ENCODE data around the gene CIROP. TPM values are rescaled to one million over a fixed set of nuclear protein-coding genes. Genes with fewer than 3 reads are reported as not detected.

The CIROP gene
- total and polyA plus RNA-seq, 2 donors from 2014 or later: not detected

DNA sequence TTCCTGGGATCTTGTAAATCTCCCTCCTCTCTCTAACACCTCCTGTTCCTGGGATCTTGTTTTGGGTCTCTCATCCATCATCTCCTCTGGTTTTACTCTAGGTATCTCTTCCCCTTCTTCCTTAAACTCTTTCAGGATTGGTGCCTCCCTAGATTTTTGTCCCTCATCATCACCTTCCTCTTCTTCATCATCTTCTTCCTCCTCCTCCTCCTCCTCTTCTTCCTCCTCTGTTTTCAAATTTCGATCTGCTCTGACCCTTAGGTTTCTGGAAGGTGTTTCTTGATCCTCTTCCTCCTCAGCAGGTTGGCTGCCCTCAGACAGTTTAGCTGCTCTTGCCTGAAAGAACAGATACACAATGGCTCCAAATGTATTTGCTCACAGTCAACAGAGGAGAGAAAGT lies 24.3 kb downstream of the CIROP start:
- FAIRE-seq (no peak), DNase-seq (no peak)
- H3K9me3 ChIP-seq (ENCODE audit: control insufficient read depth in 2 of 3, insufficient read depth in 1 of 3, low read length in 3 of 3): no peaks in the 10 kb centered on the region
- H3K27ac ChIP-seq (ENCODE audit: low read depth in 2 of 2, low read length in 2 of 2): no peak overlapping the region
- peaks cover 0 to 3% (median 0%) of the 10 kb centered on the region in 3 donors for H3K4me1 ChIP-seq (ENCODE audit: control insufficient read depth in 2 of 3, insufficient read depth in 2 of 3, low read depth in 1 of 3, low read length in 3 of 3)
- intact Hi-C loops (cut with DNase I): no loop called here
- H3K27me3 ChIP-seq (ENCODE audit: control insufficient read depth, insufficient read depth, low read length): no peaks in the 10 kb centered on the region
- no peak overlapping the region for H3K4me3 ChIP-seq (ENCODE audit: low read length in 3 of 3)
- H3K9ac ChIP-seq (ENCODE audit: low read length in 3 of 3): no peak overlapping the region
- peaks cover 23 to 75% (median 42%) of the 10 kb centered on the region in 3 donors for H3K36me3 ChIP-seq (ENCODE audit: control insufficient read depth in 2 of 3, insufficient read depth in 3 of 3, low read length in 3 of 3)
- TF ChIP-seq, protein P1, sequence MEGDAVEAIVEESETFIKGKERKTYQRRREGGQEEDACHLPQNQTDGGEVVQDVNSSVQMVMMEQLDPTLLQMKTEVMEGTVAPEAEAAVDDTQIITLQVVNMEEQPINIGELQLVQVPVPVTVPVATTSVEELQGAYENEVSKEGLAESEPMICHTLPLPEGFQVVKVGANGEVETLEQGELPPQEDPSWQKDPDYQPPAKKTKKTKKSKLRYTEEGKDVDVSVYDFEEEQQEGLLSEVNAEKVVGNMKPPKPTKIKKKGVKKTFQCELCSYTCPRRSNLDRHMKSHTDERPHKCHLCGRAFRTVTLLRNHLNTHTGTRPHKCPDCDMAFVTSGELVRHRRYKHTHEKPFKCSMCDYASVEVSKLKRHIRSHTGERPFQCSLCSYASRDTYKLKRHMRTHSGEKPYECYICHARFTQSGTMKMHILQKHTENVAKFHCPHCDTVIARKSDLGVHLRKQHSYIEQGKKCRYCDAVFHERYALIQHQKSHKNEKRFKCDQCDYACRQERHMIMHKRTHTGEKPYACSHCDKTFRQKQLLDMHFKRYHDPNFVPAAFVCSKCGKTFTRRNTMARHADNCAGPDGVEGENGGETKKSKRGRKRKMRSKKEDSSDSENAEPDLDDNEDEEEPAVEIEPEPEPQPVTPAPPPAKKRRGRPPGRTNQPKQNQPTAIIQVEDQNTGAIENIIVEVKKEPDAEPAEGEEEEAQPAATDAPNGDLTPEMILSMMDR (IDR thresholded peaks at IDR 0.05; ENCODE audit: borderline replicate concordance, extremely low read depth, insufficient read depth): no peak

DNA sequence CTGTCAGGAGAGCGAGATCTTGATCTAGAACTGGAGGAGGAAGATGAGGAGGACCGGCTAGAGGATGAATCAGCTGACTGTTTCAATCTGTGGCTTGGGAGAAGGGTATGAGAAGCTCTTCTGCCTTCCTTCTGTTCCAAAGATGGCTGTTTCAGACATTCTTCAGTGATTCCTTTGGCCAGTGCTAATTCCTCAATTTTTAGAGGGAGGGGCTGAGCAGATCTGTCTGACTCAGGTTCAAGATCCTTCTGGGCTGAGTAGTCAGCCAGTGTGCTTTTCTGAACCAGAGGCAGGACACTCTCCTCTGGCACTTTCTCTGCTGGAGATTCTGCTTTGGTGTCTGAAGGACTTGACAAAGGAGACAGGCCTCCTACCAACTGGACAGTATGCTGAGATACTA lies 25.1 kb downstream of the CIROP start:
- Histone ChIP-seq H3K36me3 (ENCODE audit: control insufficient read depth in 2 of 3, insufficient read depth in 3 of 3, low read length in 3 of 3) (peaks cover 26 to 77% (median 46%) of the 10 kb centered on the region in 3 donors), H3K4me1 (ENCODE audit: control insufficient read depth in 2 of 3, insufficient read depth in 2 of 3, low read depth in 1 of 3, low read length in 3 of 3) (peaks cover 0 to 3% (median 0%) of the 10 kb centered on the region in 3 donors), H3K27me3 (ENCODE audit: control insufficient read depth, insufficient read depth, low read length) (no peaks in the 10 kb centered on the region), H3K27ac (ENCODE audit: low read depth in 2 of 2, low read length in 2 of 2) (no peak overlapping the region), H3K4me3 (ENCODE audit: low read length in 3 of 3) (no peak overlapping the region), H3K9ac (ENCODE audit: low read length in 3 of 3) (no peak overlapping the region), H3K9me3 (ENCODE audit: control insufficient read depth in 2 of 3, insufficient read depth in 1 of 3, low read length in 3 of 3) (no peaks in the 10 kb centered on the region)
- intact Hi-C loops (cut with DNase I): no loop called here
- DNase-seq (no peak), FAIRE-seq (no peak)
- TF ChIP-seq, protein P1 (IDR thresholded peaks at IDR 0.05; ENCODE audit: borderline replicate concordance, extremely low read depth, insufficient read depth): no peak

DNA sequence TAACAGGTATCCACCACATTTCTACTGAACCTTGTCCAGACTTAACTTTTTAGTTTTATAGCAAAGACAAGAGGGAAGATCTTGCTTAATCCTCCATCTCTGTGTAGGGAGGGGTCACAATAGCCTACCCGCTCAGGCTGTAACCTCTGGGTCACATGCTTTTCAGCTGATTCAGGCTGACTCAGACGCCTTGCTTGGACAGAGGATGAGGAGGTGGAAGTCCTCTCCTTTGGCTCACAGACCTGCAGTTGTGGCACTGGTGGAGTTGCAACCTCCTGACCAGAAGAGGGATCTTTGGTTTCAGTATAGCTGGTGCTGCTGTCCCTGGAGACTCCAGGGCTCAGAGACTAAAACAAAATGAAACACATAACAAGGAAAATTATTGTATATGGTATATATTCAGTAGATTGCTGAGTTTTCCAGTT lies 26.1 kb downstream of the CIROP start:
- Histone ChIP-seq H3K9me3 (ENCODE audit: control insufficient read depth in 2 of 3, insufficient read depth in 1 of 3, low read length in 3 of 3) (no peaks in the 10 kb centered on the region), H3K36me3 (ENCODE audit: control insufficient read depth in 2 of 3, insufficient read depth in 3 of 3, low read length in 3 of 3) (peaks cover 26 to 85% (median 44%) of the 10 kb centered on the region in 3 donors), H3K9ac (ENCODE audit: low read length in 3 of 3) (no peak overlapping the region), H3K4me3 (ENCODE audit: low read length in 3 of 3) (no peak overlapping the region), H3K27me3 (ENCODE audit: control insufficient read depth, insufficient read depth, low read length) (no peaks in the 10 kb centered on the region), H3K4me1 (ENCODE audit: control insufficient read depth in 2 of 3, insufficient read depth in 2 of 3, low read depth in 1 of 3, low read length in 3 of 3) (peaks cover 0 to 3% (median 0%) of the 10 kb centered on the region in 3 donors), H3K27ac (ENCODE audit: low read depth in 2 of 2, low read length in 2 of 2) (peak overlapping the region; percentile 7 to 40)
- TF ChIP-seq, protein P1 (IDR thresholded peaks at IDR 0.05; ENCODE audit: borderline replicate concordance, extremely low read depth, insufficient read depth): no peak
- no peak for DNase-seq
- intact Hi-C loops (cut with DNase I): no loop called here
- no peak for FAIRE-seq

DNA sequence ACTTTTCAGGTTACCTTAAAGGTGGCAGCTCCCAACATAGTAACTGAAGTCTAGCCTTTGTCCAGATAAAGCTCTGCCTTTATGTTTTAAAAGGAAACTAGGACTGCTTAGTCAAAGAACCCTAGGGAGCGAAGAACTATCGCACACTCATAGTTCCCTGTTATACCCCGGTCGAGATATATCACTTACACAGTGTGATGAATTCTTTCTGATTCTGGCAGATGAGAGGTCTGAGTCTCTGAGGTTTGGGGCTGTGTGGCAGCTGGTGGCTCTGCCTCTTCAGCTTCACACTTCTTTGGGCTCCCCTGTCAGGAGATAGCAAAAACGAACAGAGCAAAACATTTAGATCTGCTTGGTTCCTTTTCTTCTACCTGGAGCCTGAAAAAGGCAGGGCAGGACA lies 26.8 kb downstream of the CIROP start:
- no peaks in the 10 kb centered on the region for H3K27me3 ChIP-seq (ENCODE audit: control insufficient read depth, insufficient read depth, low read length)
- FAIRE-seq (no peak), DNase-seq (no peak)
- H3K9me3 ChIP-seq (ENCODE audit: control insufficient read depth in 2 of 3, insufficient read depth in 1 of 3, low read length in 3 of 3): no peaks in the 10 kb centered on the region
- H3K4me1 ChIP-seq (ENCODE audit: control insufficient read depth in 2 of 3, insufficient read depth in 2 of 3, low read depth in 1 of 3, low read length in 3 of 3): peaks cover 0 to 3% (median 2%) of the 10 kb centered on the region in 3 donors
- TF ChIP-seq, protein P1 (IDR thresholded peaks at IDR 0.05; ENCODE audit: borderline replicate concordance, extremely low read depth, insufficient read depth): no peak
- no peak overlapping the region for H3K9ac ChIP-seq (ENCODE audit: low read length in 3 of 3)
- peaks cover 26 to 83% (median 46%) of the 10 kb centered on the region in 3 donors for H3K36me3 ChIP-seq (ENCODE audit: control insufficient read depth in 2 of 3, insufficient read depth in 3 of 3, low read length in 3 of 3)
- intact Hi-C loops (cut with DNase I): no loop called here
- peak overlapping the region in 1 of 2 donors; percentile 6 for H3K27ac ChIP-seq (ENCODE audit: low read depth in 2 of 2, low read length in 2 of 2)
- no peak overlapping the region for H3K4me3 ChIP-seq (ENCODE audit: low read length in 3 of 3)
